Measurements from ENCODE around the gene OR52I2.

GRCh38 chr11:4569075-4569474 lies 12.5 kb upstream of the OR52I2 start:
- TF ChIP-seq CTCF (IDR thresholded peaks at IDR 0.05) (no peak), POLR2A (IDR thresholded peaks at IDR 0.05) (no peak), EP300 (IDR thresholded peaks at IDR 0.05) (no peak), POLR2AphosphoS5 (IDR thresholded peaks at IDR 0.05) (no peak)
